Left ventricle myocardium inferior (tissue), 1 donor: ENCODE measurements around the gene SPNS2. TPM values are rescaled to one million over a fixed set of nuclear protein-coding genes. Genes with fewer than 3 reads are reported as not detected.

Source experiments
- DNase-seq: peaks from one replicate; pipeline ENCODE4 v3.0.0-alpha.2; 2020
- H3K27ac ChIP-seq: fragments of 200-600 bp; replicated peaks from 2 replicates; pipeline ENCODE4 v1.8.0; 2021
- H3K27me3 ChIP-seq: fragments of 200-600 bp; 2 replicates; pipeline ENCODE4 v1.8.0; 2021; ENCODE audit warnings: low read depth
- H3K36me3 ChIP-seq: fragments of 200-600 bp; 2 replicates; pipeline ENCODE4 v1.8.0; 2021
- H3K4me1 ChIP-seq: fragments of 200-600 bp; 2 replicates; pipeline ENCODE4 v1.8.0; 2021
- H3K4me3 ChIP-seq: fragments of 200-600 bp; 2 replicates; pipeline ENCODE4 v1.8.0; 2021; ENCODE audit warnings: mild to moderate bottlenecking, moderate library complexity
- H3K9me3 ChIP-seq: fragments of 200-600 bp; replicated peaks from 2 replicates; pipeline ENCODE4 v1.8.0; 2021
- intact Hi-C: fragments of 100-400 bp; cut with micrococcal nuclease; formaldehyde crosslinking; loops from one replicate; pipeline ENCODE4 v1.11.0; 2022
- total RNA-seq: library from RNA; stranded (reverse); fragmentation: NEBNext Ultra II Directional; extraction: Animal tissue kit (Norgen Biotek cat#: 25700); gene quantifications from one replicate; pipeline ENCODE4 v1.2.1, GENCODE V29; 2021
- TF ChIP-seq, protein P1 (sequence below): fragments of 200-600 bp; IDR thresholded peaks from 2 replicates; pipeline ENCODE4 v1.8.0; 2021; ENCODE audit warnings: antibody characterized with exemption, mild to moderate bottlenecking, borderline replicate concordance
- donor health status: DM: no; HTN: yes; CAD: no; lungs with severe emphysema.

The SPNS2 gene
- total RNA-seq, 1 donor from 2014 or later = 11.2 TPM

DNA sequence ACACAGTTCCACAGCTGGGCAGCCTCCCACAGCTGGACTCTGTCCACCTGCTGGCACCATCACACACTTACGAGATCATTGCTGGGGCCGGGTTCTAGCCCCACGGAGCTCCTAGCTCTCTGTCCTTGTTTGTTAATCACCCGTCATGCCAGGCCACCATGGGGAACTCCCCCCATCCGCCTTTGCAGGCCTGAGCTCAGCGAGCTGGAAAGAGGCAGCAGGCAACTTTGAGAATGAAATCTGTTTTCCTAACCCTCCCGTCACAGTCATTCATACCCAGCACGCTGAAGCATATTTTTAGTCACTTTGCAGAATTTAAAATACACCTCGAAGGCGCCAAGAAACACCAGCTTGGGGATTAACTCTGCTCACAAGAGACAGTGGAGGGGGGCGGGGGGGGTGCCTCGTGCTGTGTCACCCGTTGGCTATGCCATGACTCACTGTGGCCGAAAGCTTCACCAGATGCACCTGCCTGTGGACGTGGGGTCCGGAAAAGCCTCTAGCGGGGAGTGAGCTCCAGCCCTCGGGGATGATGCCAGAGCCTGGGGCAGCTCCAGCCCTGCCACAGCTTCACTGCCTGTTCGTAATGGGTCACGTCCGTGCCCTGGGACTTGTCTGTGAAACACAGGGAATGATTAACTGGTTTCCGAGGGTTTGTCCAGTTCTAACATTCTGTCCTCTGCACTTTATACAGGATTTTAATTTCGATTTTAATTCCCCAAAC lies 1.4 kb upstream of the SPNS2 start:
- intact Hi-C loops = no loop called here
- no peak for DNase-seq
- Histone ChIP-seq H3K4me3 (no peak overlapping the region), H3K4me1 (peaks cover 38% of the 10 kb centered on the region), H3K27me3 (peaks cover 21% of the 10 kb centered on the region), H3K27ac (no peak overlapping the region), H3K36me3 (no peaks in the 10 kb centered on the region), H3K9me3 (no peaks in the 10 kb centered on the region)
- TF ChIP-seq, protein P1, sequence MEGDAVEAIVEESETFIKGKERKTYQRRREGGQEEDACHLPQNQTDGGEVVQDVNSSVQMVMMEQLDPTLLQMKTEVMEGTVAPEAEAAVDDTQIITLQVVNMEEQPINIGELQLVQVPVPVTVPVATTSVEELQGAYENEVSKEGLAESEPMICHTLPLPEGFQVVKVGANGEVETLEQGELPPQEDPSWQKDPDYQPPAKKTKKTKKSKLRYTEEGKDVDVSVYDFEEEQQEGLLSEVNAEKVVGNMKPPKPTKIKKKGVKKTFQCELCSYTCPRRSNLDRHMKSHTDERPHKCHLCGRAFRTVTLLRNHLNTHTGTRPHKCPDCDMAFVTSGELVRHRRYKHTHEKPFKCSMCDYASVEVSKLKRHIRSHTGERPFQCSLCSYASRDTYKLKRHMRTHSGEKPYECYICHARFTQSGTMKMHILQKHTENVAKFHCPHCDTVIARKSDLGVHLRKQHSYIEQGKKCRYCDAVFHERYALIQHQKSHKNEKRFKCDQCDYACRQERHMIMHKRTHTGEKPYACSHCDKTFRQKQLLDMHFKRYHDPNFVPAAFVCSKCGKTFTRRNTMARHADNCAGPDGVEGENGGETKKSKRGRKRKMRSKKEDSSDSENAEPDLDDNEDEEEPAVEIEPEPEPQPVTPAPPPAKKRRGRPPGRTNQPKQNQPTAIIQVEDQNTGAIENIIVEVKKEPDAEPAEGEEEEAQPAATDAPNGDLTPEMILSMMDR = no peak

DNA sequence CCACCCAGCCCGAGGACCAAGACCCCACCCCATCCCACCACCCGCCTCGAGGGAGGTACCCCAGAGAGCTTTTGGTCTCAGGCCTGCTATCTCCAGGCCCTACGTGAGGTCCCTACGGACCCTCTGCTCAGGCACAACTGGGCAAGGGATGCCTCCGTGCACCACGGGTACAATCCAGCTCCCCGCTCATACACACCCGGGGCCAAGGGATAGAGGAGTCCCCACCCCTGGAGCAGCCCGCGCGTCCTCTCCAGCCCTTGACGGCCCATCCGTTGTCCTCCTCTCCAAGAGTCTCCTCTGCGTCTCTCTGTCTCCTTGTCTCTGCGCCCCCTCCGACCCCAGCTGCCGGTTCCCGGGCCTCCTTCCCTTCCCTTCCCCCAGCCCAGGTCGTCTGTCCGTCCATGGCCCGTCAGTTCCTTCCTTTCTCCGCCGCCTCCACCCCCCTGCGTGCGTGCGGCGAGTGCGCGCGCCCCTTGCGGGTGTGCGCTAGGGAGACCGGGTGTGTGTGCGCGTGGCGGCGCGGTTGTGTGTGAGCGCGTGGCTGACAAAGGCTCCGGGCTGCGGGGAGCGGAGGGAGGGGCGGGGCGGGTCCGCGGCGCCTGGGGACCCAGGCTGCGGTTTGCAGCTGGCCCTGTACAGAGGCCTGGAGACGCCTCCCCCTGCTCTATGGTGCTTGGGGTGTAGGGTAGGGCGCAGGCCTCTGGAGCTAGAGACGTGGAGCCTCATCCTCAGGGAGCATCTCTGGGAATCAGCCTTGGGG lies 930 bp downstream of the SPNS2 start:
- no peak for DNase-seq
- intact Hi-C loops = no loop called here
- Histone ChIP-seq H3K9me3 (no peaks in the 10 kb centered on the region), H3K27me3 (peaks cover 21% of the 10 kb centered on the region), H3K27ac (peak overlapping the region; percentile 85), H3K36me3 (no peaks in the 10 kb centered on the region), H3K4me1 (peaks cover 62% of the 10 kb centered on the region), H3K4me3 (peak overlapping the region; percentile 70)
- TF ChIP-seq, protein P1 = no peak

DNA sequence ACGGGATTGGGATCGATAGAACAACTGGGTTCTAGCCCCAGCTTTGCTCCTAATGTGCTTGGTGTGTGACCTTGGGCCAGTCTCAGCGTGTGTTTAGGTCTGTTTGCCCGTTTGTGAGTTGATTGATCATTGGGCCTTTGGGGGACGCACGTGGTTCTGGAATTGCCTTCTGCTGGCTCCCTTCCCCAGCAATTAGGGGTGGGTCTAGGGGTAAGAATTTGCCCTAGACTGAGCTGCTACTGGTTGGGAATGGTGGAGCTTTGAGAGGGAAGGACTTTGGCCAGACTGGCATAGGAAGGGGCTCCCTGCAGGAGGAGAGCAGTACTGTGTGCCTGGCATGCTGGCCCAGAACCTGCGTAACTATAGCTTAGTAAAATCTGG lies 1.5 kb downstream of the SPNS2 start:
- H3K9me3 ChIP-seq = no peaks in the 10 kb centered on the region
- no peaks in the 10 kb centered on the region for H3K36me3 ChIP-seq
- DNase-seq = no peak
- TF ChIP-seq, protein P1 = peak; percentile 6
- peaks cover 21% of the 10 kb centered on the region for H3K27me3 ChIP-seq
- peaks cover 67% of the 10 kb centered on the region for H3K4me1 ChIP-seq
- H3K4me3 ChIP-seq = peak overlapping the region; percentile 70
- intact Hi-C loops = no loop called here
- peak overlapping the region; percentile 85 for H3K27ac ChIP-seq

DNA sequence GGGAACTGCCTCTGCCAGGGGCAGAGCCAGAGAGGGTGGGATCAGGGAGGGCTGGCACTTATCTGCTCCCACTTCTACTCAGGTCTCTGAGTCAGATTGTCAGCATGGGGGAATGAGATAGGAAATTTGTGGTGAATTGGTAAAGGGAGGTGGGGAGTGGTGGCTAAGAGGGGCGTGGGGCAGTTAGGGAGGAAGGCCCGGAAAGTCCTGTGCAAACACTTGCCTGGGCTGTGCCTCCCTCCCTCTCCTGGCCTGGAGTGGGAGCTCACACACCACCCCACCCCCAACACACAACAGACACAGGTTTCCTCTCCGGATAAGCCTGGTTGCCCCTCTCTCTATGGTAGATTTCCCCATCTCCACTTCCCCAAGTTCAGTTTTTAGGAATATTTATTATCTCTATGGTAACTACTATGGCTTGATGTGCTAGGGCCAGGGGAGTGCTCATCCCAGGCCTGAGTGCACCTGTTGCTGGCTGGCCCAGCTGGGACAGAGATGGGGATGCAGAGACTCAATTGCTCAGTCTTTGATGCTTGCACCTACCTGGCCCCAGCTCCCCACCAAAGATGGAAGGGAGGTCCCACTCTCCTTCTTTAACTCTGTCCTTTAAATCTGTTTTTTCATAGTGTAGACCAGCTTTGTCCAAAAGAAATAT lies 2.7 kb downstream of the SPNS2 start:
- TF ChIP-seq, protein P1 = no peak
- H3K27ac ChIP-seq = peak overlapping the region; percentile 50
- H3K9me3 ChIP-seq = no peaks in the 10 kb centered on the region
- peaks cover 21% of the 10 kb centered on the region for H3K27me3 ChIP-seq
- no peak for DNase-seq
- peaks cover 80% of the 10 kb centered on the region for H3K4me1 ChIP-seq
- no peaks in the 10 kb centered on the region for H3K36me3 ChIP-seq
- peak overlapping the region; percentile 70 for H3K4me3 ChIP-seq
- intact Hi-C loops = no loop called here

DNA sequence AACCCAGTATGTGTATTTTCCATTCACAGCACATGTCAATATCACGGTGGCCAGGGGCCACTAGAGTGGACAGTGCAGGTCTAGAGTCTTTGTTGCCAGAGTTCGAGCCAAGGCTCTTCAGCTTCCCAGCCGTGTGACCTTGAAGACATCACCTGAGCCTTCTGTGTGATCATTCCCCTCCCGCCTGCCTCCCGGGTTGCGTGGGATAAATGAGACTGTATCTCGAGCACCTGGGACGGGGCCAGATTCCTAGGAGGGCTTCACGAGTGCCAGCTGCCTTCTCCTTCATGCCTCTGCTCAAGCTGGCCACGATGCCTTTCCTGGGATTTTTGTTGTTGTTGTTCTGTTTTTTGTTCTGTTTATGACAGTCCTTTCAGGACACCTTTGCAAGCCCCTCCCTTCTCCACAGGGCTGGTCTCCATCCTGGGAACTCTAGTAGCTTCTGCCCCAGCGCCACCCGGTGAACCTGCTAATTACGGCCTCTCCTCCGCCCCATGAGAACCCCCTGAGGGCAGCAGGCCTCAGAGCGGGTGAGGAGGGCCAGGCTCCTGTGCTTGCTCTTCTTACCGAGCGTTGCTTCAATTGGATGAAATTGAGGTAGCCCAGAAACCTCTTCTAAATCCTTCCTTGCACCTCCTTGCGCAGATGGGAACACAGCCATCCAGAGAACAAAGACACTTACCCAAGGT lies 3.9 kb downstream of the SPNS2 start:
- H3K27ac ChIP-seq = peak overlapping the region; percentile 71
- H3K9me3 ChIP-seq = no peaks in the 10 kb centered on the region
- H3K27me3 ChIP-seq = peaks cover 21% of the 10 kb centered on the region
- no peak for DNase-seq
- peaks cover 92% of the 10 kb centered on the region for H3K4me1 ChIP-seq
- no peak overlapping the region for H3K4me3 ChIP-seq
- TF ChIP-seq, protein P1 = no peak
- no peaks in the 10 kb centered on the region for H3K36me3 ChIP-seq
- intact Hi-C loops = no loop called here
